GM18508 (cell line): Measurements from ENCODE around the gene ASB1.

ENCODE experiments used
- ATAC-seq: cut with Tn5 transposase; IDR thresholded peaks from one replicate; pipeline ENCODE4 v1.9.1; 2021; ENCODE audit warnings: moderate number of reproducible peaks; ENCODE audit not compliant: insufficient read depth, unreplicated experiment

ASB1 gene

GRCh38 chr2:238426568-238427434 lies at the start of gene ASB1:
Gene ASB1, plus strand, starts transcription at chr2:238426927. Its CDS starts 144 bp downstream, at chr2:238427071.
- ATAC-seq, result peak; percentile 46

- ATAC-seq, result no peak
Observed at GRCh38 chr2:238378230-238379095, 48.3 kb upstream of the ASB1 start.

- no peak for ATAC-seq
Observed at GRCh38 chr2:238379096-238379810, 47.5 kb upstream of the ASB1 start.

GRCh38 chr2:238380336-238380735 lies 46.4 kb upstream of the ASB1 start:
- ATAC-seq, result no peak

- no peak for ATAC-seq
Observed at GRCh38 chr2:238380785-238381184, 45.9 kb upstream of the ASB1 start.

GRCh38 chr2:238381341-238382115 lies 45.2 kb upstream of the ASB1 start:
- ATAC-seq, result no peak

GRCh38 chr2:238382381-238382781 lies 44.3 kb upstream of the ASB1 start:
- ATAC-seq, result no peak

- ATAC-seq, result no peak
Observed at GRCh38 chr2:238383135-238383534, 43.6 kb upstream of the ASB1 start.

GRCh38 chr2:238383743-238384380 lies 42.9 kb upstream of the ASB1 start:
- no peak for ATAC-seq

GRCh38 chr2:238387332-238387731 lies 39.4 kb upstream of the ASB1 start:
- no peak for ATAC-seq

- ATAC-seq, result no peak
Observed at GRCh38 chr2:238388794-238389193, 37.9 kb upstream of the ASB1 start.

GRCh38 chr2:238389988-238390589 lies 36.6 kb upstream of the ASB1 start:
- ATAC-seq, result no peak

- ATAC-seq, result no peak
Observed at GRCh38 chr2:238391042-238391689, 35.6 kb upstream of the ASB1 start.

- ATAC-seq, result no peak
Observed at GRCh38 chr2:238396663-238397062, 30.1 kb upstream of the ASB1 start.

GRCh38 chr2:238397356-238397755 lies 29.4 kb upstream of the ASB1 start:
- no peak for ATAC-seq

- no peak for ATAC-seq
Observed at GRCh38 chr2:238398577-238398976, 28.1 kb upstream of the ASB1 start.

- ATAC-seq, result no peak
Observed at GRCh38 chr2:238399094-238399493, 27.6 kb upstream of the ASB1 start.

- ATAC-seq, result no peak
Observed at GRCh38 chr2:238401551-238401950, 25.2 kb upstream of the ASB1 start.
